ENCODE measurements around the gene ANKRD34A. TPM values are rescaled to one million over a fixed set of nuclear protein-coding genes. Genes with fewer than 3 reads are reported as not detected.

The ANKRD34A gene
- total RNA-seq, 1 donor from 2014 or later, result 0.94 TPM

DNA sequence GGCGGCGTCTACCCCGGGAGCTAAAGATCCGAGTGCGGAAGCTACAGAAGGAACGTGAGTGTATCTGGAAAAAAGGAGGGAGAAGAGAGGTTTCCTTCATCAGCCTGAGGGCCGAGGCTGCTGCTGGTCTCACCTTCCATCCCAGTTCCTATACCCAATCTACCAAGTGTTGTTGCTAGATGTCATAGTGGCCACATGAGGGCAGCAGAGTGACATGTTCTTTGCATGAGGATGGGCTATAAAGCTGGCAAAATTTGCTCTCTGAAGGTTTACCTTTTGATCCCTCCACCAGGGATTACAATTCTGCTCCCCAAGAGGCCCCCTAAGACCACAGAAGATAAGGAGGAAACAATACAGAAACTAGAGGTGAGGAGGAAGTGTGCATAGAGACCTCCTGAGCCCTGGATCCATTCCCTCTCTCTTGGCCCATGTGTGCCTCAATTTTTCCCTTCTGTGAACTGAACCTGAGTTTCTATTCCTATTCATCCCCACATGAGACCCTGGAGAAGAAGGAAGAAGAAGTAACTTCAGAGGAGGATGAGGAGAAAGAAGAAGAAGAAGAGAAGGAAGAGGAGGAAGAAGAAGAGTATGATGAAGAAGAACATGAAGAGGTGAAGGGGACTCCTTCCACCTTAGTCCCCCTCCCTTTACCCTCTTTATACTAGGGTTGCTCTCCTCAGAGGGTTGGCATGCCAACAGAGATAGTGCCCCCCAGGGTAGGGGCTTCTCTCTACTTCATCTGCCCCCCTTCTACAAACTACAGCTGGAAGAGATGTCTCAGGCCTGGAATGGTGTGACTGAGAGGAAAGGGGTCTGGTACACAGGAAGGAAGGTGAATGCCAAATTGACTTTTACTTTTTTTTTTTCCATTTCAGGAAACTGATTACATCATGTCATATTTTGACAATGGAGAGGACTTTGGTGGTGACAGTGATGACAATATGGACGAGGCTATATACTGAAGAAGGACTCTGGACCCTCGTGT, 13.4 kb upstream of the ANKRD34A start:
- DNase-seq (ENCODE audit: low spot score in 2 of 2, unreplicated experiment in 2 of 2), result peak; percentile 46 to 66
- no peak overlapping the region for H3K27ac Mint-ChIP-seq
- TF ChIP-seq CTCF (IDR thresholded peaks at IDR 0.05; ENCODE audit: unreplicated experiment), result peak; percentile 79
- no peaks in the 10 kb centered on the region for H3K4me1 Mint-ChIP-seq
- H3K36me3 Mint-ChIP-seq, result no peaks in the 10 kb centered on the region
- H3K4me3 Mint-ChIP-seq, result peak overlapping the region; percentile 56
- no peaks in the 10 kb centered on the region for H3K9me3 Mint-ChIP-seq
- H3K27me3 Mint-ChIP-seq (ENCODE audit: low read depth), result no peaks in the 10 kb centered on the region

DNA sequence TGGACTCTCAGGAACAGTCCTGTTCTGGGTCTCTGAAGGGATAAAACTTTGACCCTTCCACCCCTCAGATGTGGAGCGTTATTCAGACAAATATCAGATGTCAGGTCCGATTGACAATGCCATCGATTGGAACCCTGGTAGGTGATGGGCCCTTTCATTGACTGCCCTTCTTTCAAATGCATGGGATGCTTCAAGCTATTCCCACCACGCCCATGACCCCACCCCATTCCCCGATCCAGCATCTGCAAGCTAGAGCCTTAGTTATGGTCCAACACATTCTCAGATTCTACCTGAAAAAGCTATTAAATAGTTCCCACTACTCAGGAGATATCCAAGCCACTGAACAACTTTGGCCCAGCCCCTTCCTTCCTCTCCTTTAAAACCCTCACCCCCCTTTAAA, 12.6 kb upstream of the ANKRD34A start:
- Mint-ChIP-seq H3K9me3 (no peaks in the 10 kb centered on the region), H3K4me1 (no peaks in the 10 kb centered on the region), H3K27me3 (ENCODE audit: low read depth) (no peaks in the 10 kb centered on the region), H3K4me3 (no peak overlapping the region), H3K27ac (no peak overlapping the region), H3K36me3 (no peaks in the 10 kb centered on the region)
- no peak for TF ChIP-seq CTCF (IDR thresholded peaks at IDR 0.05; ENCODE audit: unreplicated experiment)
- no peak for DNase-seq (ENCODE audit: low spot score in 2 of 2, unreplicated experiment in 2 of 2)

- Mint-ChIP-seq H3K36me3 (no peaks in the 10 kb centered on the region), H3K27ac (no peak overlapping the region), H3K4me1 (no peaks in the 10 kb centered on the region), H3K27me3 (ENCODE audit: low read depth) (no peaks in the 10 kb centered on the region), H3K4me3 (no peak overlapping the region), H3K9me3 (no peaks in the 10 kb centered on the region)
- no peak for TF ChIP-seq CTCF (IDR thresholded peaks at IDR 0.05; ENCODE audit: unreplicated experiment)
- no peak for DNase-seq (ENCODE audit: low spot score in 2 of 2, unreplicated experiment in 2 of 2)
Observed at GRCh38 chr1:145975216-145975615, 10.8 kb upstream of the ANKRD34A start.

- TF ChIP-seq CTCF (IDR thresholded peaks at IDR 0.05; ENCODE audit: unreplicated experiment), result no peak
- no peak overlapping the region for H3K27ac Mint-ChIP-seq
- H3K9me3 Mint-ChIP-seq, result no peaks in the 10 kb centered on the region
- no peaks in the 10 kb centered on the region for H3K4me1 Mint-ChIP-seq
- no peaks in the 10 kb centered on the region for H3K36me3 Mint-ChIP-seq
- H3K4me3 Mint-ChIP-seq, result no peak overlapping the region
- no peak for DNase-seq (ENCODE audit: low spot score in 2 of 2, unreplicated experiment in 2 of 2)
- H3K27me3 Mint-ChIP-seq (ENCODE audit: low read depth), result no peaks in the 10 kb centered on the region
Observed at GRCh38 chr1:145974721-145975120, 10.3 kb upstream of the ANKRD34A start.

GRCh38 chr1:145972580-145972979, 8.2 kb upstream of the ANKRD34A start:
- peaks cover 5% of the 10 kb centered on the region for H3K9me3 Mint-ChIP-seq
- H3K27ac Mint-ChIP-seq, result no peak overlapping the region
- no peak for TF ChIP-seq CTCF (IDR thresholded peaks at IDR 0.05; ENCODE audit: unreplicated experiment)
- no peak for DNase-seq (ENCODE audit: low spot score in 2 of 2, unreplicated experiment in 2 of 2)
- no peaks in the 10 kb centered on the region for H3K4me1 Mint-ChIP-seq
- no peaks in the 10 kb centered on the region for H3K27me3 Mint-ChIP-seq (ENCODE audit: low read depth)
- H3K36me3 Mint-ChIP-seq, result peaks cover 4% of the 10 kb centered on the region
- H3K4me3 Mint-ChIP-seq, result no peak overlapping the region
